SHP77 (cell line): ENCODE data around the gene NSUN6.
"Not testable (repeated sequence)": the region's sequence is repeated elsewhere in the genome, so short reads cannot be mapped to it uniquely, and the experiment has no call there.

Experiments
- DNase-seq, 2 experiments: peaks; one replicate each; lab custom pipeline; 2025; lab: John Stamatoyannopoulos, UW

NSUN6 gene

GRCh38 chr10:18607503-18608378, 43.6 kb downstream of the NSUN6 start:
- DNase-seq: peak; percentile 45 to 78

- no peak for DNase-seq
Measured at GRCh38 chr10:18606051-18606695, 45.2 kb downstream of the NSUN6 start.

GRCh38 chr10:18601321-18601720, 50.1 kb downstream of the NSUN6 start:
- no peak for DNase-seq

GRCh38 chr10:18599392-18599791, 52.0 kb downstream of the NSUN6 start:
- DNase-seq: no peak

- no peak for DNase-seq
Measured at GRCh38 chr10:18594574-18595156, 56.7 kb downstream of the NSUN6 start.

- not testable (repeated sequence) for DNase-seq
Measured at GRCh38 chr10:18591141-18591540, 60.2 kb downstream of the NSUN6 start.

GRCh38 chr10:18586637-18587036, 64.8 kb downstream of the NSUN6 start:
- DNase-seq: not testable (repeated sequence)

- DNase-seq: no peak
Measured at GRCh38 chr10:18583575-18584270, 67.7 kb downstream of the NSUN6 start.

GRCh38 chr10:18582803-18583202, 68.6 kb downstream of the NSUN6 start:
- no peak for DNase-seq

- no peak for DNase-seq
Measured at GRCh38 chr10:18577823-18578685, 73.3 kb downstream of the NSUN6 start.

- DNase-seq: no peak
Measured at GRCh38 chr10:18576586-18576985, 74.8 kb downstream of the NSUN6 start.

- no peak for DNase-seq
Measured at GRCh38 chr10:18572959-18573561, 78.3 kb downstream of the NSUN6 start.

GRCh38 chr10:18571780-18572179, 79.6 kb downstream of the NSUN6 start:
- no peak for DNase-seq

- no peak for DNase-seq
Measured at GRCh38 chr10:18571076-18571475, 80.3 kb downstream of the NSUN6 start.

- DNase-seq: not testable (repeated sequence)
Measured at GRCh38 chr10:18570386-18570785, 81.0 kb downstream of the NSUN6 start.

GRCh38 chr10:18567343-18567856, 84.0 kb downstream of the NSUN6 start:
- no peak for DNase-seq

- no peak for DNase-seq
Measured at GRCh38 chr10:18566177-18566576, 85.2 kb downstream of the NSUN6 start.

GRCh38 chr10:18565006-18565405, 86.4 kb downstream of the NSUN6 start:
- no peak for DNase-seq

GRCh38 chr10:18563003-18563726, 88.2 kb downstream of the NSUN6 start:
- no peak for DNase-seq
